ENCODE measurements around the gene PIGR.

- no peak for TF ChIP-seq POLR2A (IDR thresholded peaks at IDR 0.05; ENCODE audit: low read depth, low read length)
- TF ChIP-seq POLR2AphosphoS5 (IDR thresholded peaks at IDR 0.05; ENCODE audit: low read depth, low read length): no peak
- peak; percentile 47; the same call in 1 of the 2 replicates for TF ChIP-seq TAF1 (IDR thresholded peaks at IDR 0.05; ENCODE audit: low read depth, low read length)
- peak; percentile 58; the same call in 1 of the 2 replicates for TF ChIP-seq POU2F2 (IDR thresholded peaks at IDR 0.05; ENCODE audit: low read depth, low read length)
- peak; percentile 25; the same call in 1 of the 2 replicates for TF ChIP-seq SPI1 (IDR thresholded peaks at IDR 0.05; ENCODE audit: low read depth, low read length)
- no peak for TF ChIP-seq PAX5 (IDR thresholded peaks at IDR 0.05; ENCODE audit: insufficient read depth, low read length, severe bottlenecking)
Measured at GRCh38 chr1:206924592-206925105, 21.6 kb downstream of the PIGR start.

Measured in GM12891 (cell line).